ENCODE data around the gene PHKA2. TPM values are rescaled to one million over a fixed set of nuclear protein-coding genes. Genes with fewer than 3 reads are reported as not detected.

The PHKA2 gene
- total and polyA plus RNA-seq, 10 of the 15 experiments (the other 5 are each of a cell fraction or from before 2014, with no cell fraction given): 1.4 to 25.6 (median 15.4) TPM

- H3K4me2 ChIP-seq (ENCODE audit: control insufficient read depth, insufficient read depth): no peak overlapping the region
- no peaks in the 10 kb centered on the region for H3K4me1 ChIP-seq (ENCODE audit: control insufficient read depth, insufficient read depth, low read length)
- H3K36me3 ChIP-seq (ENCODE audit: control insufficient read depth in 2 of 2, insufficient read depth in 2 of 2, low read length in 1 of 2): no peaks in the 10 kb centered on the region
- in situ Hi-C loops (cut with MboI): no loop called here
- H3K27me3 ChIP-seq (replicated peaks in 1 of 2; ENCODE audit: control insufficient read depth in 2 of 2, insufficient read depth in 2 of 2, low read length in 1 of 2): no peaks in the 10 kb centered on the region
- no peak overlapping the region for H3K9ac ChIP-seq (ENCODE audit: control insufficient read depth, insufficient read depth, low read length)
- ChIA-PET CTCF (no interaction called here), RAD21 (ENCODE audit: unreplicated experiment) (no interaction called here), SMC1A (ENCODE audit: uncharacterized antibody, unreplicated experiment) (no interaction called here), POLR2A (no interaction called here)
- intact Hi-C loops (cut with micrococcal nuclease; ENCODE audit: unreplicated experiment): no loop called here
- no peak overlapping the region for H2AFZ ChIP-seq (ENCODE audit: control insufficient read depth, low read depth, low read length)
- no peaks in the 10 kb centered on the region; the same call in 2 of the 3 replicates for H3K9me3 ChIP-seq (replicated peaks; ENCODE audit: control insufficient read depth, insufficient read depth, low read length)
- DNase-seq (ENCODE audit: low read depth, low spot score) (no peak), FAIRE-seq (no peak), ATAC-seq (no peak)
- TF ChIP-seq ASH2L (IDR thresholded peaks at IDR 0.05; ENCODE audit: borderline replicate concordance, low read depth) (no peak), PML (IDR thresholded peaks at IDR 0.05; ENCODE audit: low read length) (no peak), SMAD5 (IDR thresholded peaks at IDR 0.05; ENCODE audit: low read depth) (no peak), NRF1 (conservative IDR thresholded peaks at IDR 0.05; ENCODE audit: low read depth, low read length) (no peak), ETV6 (conservative IDR thresholded peaks at IDR 0.05 in 1 of 2, IDR thresholded peaks at IDR 0.05 in 1 of 2; ENCODE audit: borderline replicate concordance in 1 of 2, low read depth in 1 of 2) (no peak), SREBF2 (IDR thresholded peaks at IDR 0.05; ENCODE audit: low read length) (no peak), CHD2 (IDR thresholded peaks at IDR 0.05; ENCODE audit: borderline replicate concordance, low read depth, low read length) (no peak), RAD51 (IDR thresholded peaks at IDR 0.05) (no peak), MYC (IDR thresholded peaks at IDR 0.05; ENCODE audit: insufficient read depth, insufficient read length, insufficient replicate concordance, low read length, severe bottlenecking) (no peak), IKZF2 (IDR thresholded peaks at IDR 0.05) (no peak), ZNF207 (IDR thresholded peaks at IDR 0.05; ENCODE audit: borderline replicate concordance) (no peak), SIN3A (IDR thresholded peaks at IDR 0.05; ENCODE audit: low read depth, low read length) (no peak), SMARCA5 (IDR thresholded peaks at IDR 0.05) (no peak), BCLAF1 (IDR thresholded peaks at IDR 0.05) (no peak), IRF3 (IDR thresholded peaks at IDR 0.05) (no peak)
- no TSS peak for BruUV-seq (replicated peaks)
- no peaks in the 10 kb centered on the region for H3K79me2 ChIP-seq (ENCODE audit: control insufficient read depth, insufficient read depth, low read length)
- WGBS (ENCODE audit: insufficient coverage, insufficient replicate concordance, low lambda C conversion rate, missing lambda C conversion rate): 53% methylated on average over 7 of the region's 7 CpGs
- no peaks in the 10 kb centered on the region for H4K20me1 ChIP-seq (ENCODE audit: control insufficient read depth, insufficient read depth)
- H3K4me3 ChIP-seq: no peak overlapping the region
- H3K27ac ChIP-seq (ENCODE audit: control insufficient read depth, insufficient read depth): no peak overlapping the region
These were observed 8.9 kb downstream of the PHKA2 start for GRCh38 chrX:18974993-18975392.

Measured in GM12878 (cell line).